HepG2 (cell line): ENCODE results near the gene AP1M1.

ENCODE experiments used
- USF2 ChIP-seq, 2 experiments: sonication (generic) in 1 of 2; formaldehyde crosslinking in 1 of 2; IDR thresholded peaks; 2 replicates each; pipeline versions ENCODE4 v1.5.1 to v1.6.1; 2011 to 2020; ENCODE audit warnings: borderline replicate concordance in 1 of 2, low read depth in 1 of 2, low read length in 1 of 2, mild to moderate bottlenecking in 1 of 2, missing genetic modification reagents in 1 of 2, moderate library complexity in 1 of 2
- ZSCAN5A ChIP-seq: sonication (generic); formaldehyde crosslinking; IDR thresholded peaks from 2 replicates; pipeline ENCODE4 v1.8.0; 2022; ENCODE audit warnings: mild to moderate bottlenecking, missing genetic modification reagents, borderline replicate concordance

- TF ChIP-seq ZSCAN5A (CRISPR knock-in tag) (no peak), USF2 (IDR thresholded peaks at IDR 0.05; ENCODE audit: low read depth, low read length) (no peak), USF2 (CRISPR knock-in tag; IDR thresholded peaks at IDR 0.05; ENCODE audit: borderline replicate concordance) (no peak)
Observed at GRCh38 chr19:16216744-16217670, 19.3 kb downstream of the AP1M1 start.
